Stimulated activated CD8-positive, alpha-beta memory T cell treated with anti-CD3 and anti-CD28 coated beads, Interleukin-15, amount 100 ng/mL, for 1 hour (primary cell): ENCODE measurements around the gene ZNF345.

Experiments used
- DNase-seq: peaks from one replicate; pipeline ENCODE4 v3.0.0-alpha.2; 2020; ENCODE audit warnings: low read depth

The ZNF345 gene

DNA sequence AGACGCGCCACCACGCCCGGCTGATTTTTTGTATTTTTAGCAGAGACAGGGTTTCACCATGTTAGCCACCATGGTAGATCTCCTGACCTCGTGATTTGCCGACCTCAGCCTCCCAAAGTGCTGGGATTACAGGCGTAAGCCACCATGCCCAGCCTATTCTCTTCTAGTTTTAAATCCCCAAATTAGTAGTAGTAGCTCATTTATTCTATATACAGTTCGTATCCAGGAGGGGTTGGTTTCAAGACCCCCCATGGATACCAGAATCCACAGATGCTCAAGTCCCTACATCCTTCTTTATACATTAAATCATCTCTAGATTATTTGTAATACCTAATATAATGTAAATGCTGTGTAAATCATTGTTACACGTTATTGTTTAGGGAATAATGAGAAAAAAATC, 67.4 kb downstream of the ZNF345 start:
- DNase-seq = no peak
